H9 (cell line): Measurements from ENCODE around the gene COL8A1. TPM values are rescaled to one million over a fixed set of nuclear protein-coding genes. Genes with fewer than 3 reads are reported as not detected.

ENCODE experiments used
- DNase-seq: peaks from one replicate; pipeline ENCODE4 v3.0.0-alpha.2; 2017
- H2AFZ ChIP-seq: one replicate; pipeline ENCODE4 v1.6.1; 2013; ENCODE audit warnings: mild to moderate bottlenecking, low read length, control low read depth, moderate library complexity
- H2AK5ac ChIP-seq: 2 replicates; pipeline ENCODE4 v1.6.1; 2013; ENCODE audit warnings: low read length, control low read depth, mixed read lengths; ENCODE audit not compliant: insufficient read length
- H2BK120ac ChIP-seq: one replicate; pipeline ENCODE4 v1.6.1; 2013; ENCODE audit warnings: low read depth, mild to moderate bottlenecking, low read length, control low read depth, inconsistent platforms; ENCODE audit not compliant: poor library complexity, severe bottlenecking
- H2BK12ac ChIP-seq: 2 replicates; pipeline ENCODE4 v1.6.1; 2013; ENCODE audit warnings: low read length, control low read depth, mixed read lengths, low read depth; ENCODE audit not compliant: insufficient read length
- H2BK15ac ChIP-seq: 2 replicates; pipeline ENCODE4 v1.6.1; 2013; ENCODE audit warnings: low read depth, low read length, control low read depth
- H2BK20ac ChIP-seq: one replicate; pipeline ENCODE4 v1.6.1; 2013; ENCODE audit warnings: low read depth, mild to moderate bottlenecking, low read length, control low read depth, inconsistent platforms; ENCODE audit not compliant: poor library complexity, severe bottlenecking
- H2BK5ac ChIP-seq: 2 replicates; pipeline ENCODE4 v1.6.1; 2013; ENCODE audit warnings: low read length, control low read depth, mixed read lengths; ENCODE audit not compliant: insufficient read length
- H3K14ac ChIP-seq: 2 replicates; pipeline ENCODE4 v1.6.1; 2013; ENCODE audit warnings: low read length, control low read depth; ENCODE audit not compliant: insufficient read depth
- H3K18ac ChIP-seq: 2 replicates; pipeline ENCODE4 v1.6.1; 2013; ENCODE audit warnings: low read depth, mild to moderate bottlenecking, mixed read lengths, low read length, control low read depth; ENCODE audit not compliant: insufficient read length
- H3K23ac ChIP-seq: 2 replicates; pipeline ENCODE4 v1.6.1; 2013; ENCODE audit warnings: low read length, control low read depth, mixed read lengths, low read depth; ENCODE audit not compliant: insufficient read length
- H3K23me2 ChIP-seq: 2 replicates; pipeline ENCODE4 v1.6.1; 2013; ENCODE audit warnings: low read depth, mild to moderate bottlenecking, mixed read lengths, low read length, control low read depth; ENCODE audit not compliant: insufficient read length, poor library complexity, severe bottlenecking
- H3K27ac ChIP-seq: 2 replicates; pipeline ENCODE4 v1.5.1; 2013; ENCODE audit warnings: low read length, control low read depth, mixed read lengths, low read depth; ENCODE audit not compliant: insufficient read length
- H3K27me3 ChIP-seq: 2 replicates; pipeline ENCODE4 v1.6.1; 2013; ENCODE audit warnings: low read length, control low read depth, inconsistent platforms; ENCODE audit not compliant: insufficient read depth
- H3K4ac ChIP-seq: 2 replicates; pipeline ENCODE4 v1.6.1; 2013; ENCODE audit warnings: low read depth, mild to moderate bottlenecking, control low read depth, inconsistent platforms, low read length, moderate library complexity
- H3K4me1 ChIP-seq: 2 replicates; pipeline ENCODE4 v1.6.1; 2013; ENCODE audit warnings: low read length, control low read depth, inconsistent platforms; ENCODE audit not compliant: insufficient read depth
- H3K4me2 ChIP-seq: 2 replicates; pipeline ENCODE4 v1.6.1; 2013; ENCODE audit warnings: low read length, control low read depth, mixed read lengths; ENCODE audit not compliant: insufficient read length, insufficient read depth
- H3K56ac ChIP-seq: 2 replicates; pipeline ENCODE4 v1.6.1; 2013; ENCODE audit warnings: low read depth, mild to moderate bottlenecking, mixed read lengths, low read length, control low read depth; ENCODE audit not compliant: insufficient read length
- H3K79me1 ChIP-seq: 2 replicates; pipeline ENCODE4 v1.6.1; 2013; ENCODE audit warnings: low read depth, mild to moderate bottlenecking, moderate library complexity, low read length, control low read depth, inconsistent platforms; ENCODE audit not compliant: insufficient read depth, poor library complexity, severe bottlenecking
- H3K79me2 ChIP-seq: 2 replicates; pipeline ENCODE4 v1.6.1; 2013; ENCODE audit warnings: low read length, control low read depth, inconsistent platforms; ENCODE audit not compliant: insufficient read depth
- H3K9ac ChIP-seq: 2 replicates; pipeline ENCODE4 v1.6.1; 2013; ENCODE audit warnings: low read length, control low read depth, mixed read lengths; ENCODE audit not compliant: insufficient read length; ENCODE audit errors: extremely low read depth
- H3K9me3 ChIP-seq: one replicate; pipeline ENCODE4 v1.6.1; 2013; ENCODE audit warnings: low read depth, low read length, inconsistent platforms; ENCODE audit not compliant: control insufficient read depth
- H3T11ph ChIP-seq: one replicate; pipeline ENCODE4 v1.6.1; 2013; ENCODE audit warnings: mild to moderate bottlenecking, low read length, control low read depth, inconsistent platforms
- H4K20me1 ChIP-seq: one replicate; pipeline ENCODE4 v1.6.1; 2013; ENCODE audit not compliant: control insufficient read depth, insufficient read length, insufficient read depth
- H4K5ac ChIP-seq: 2 replicates; pipeline ENCODE4 v1.6.1; 2013; ENCODE audit warnings: low read depth, mild to moderate bottlenecking, mixed read lengths, low read length, control low read depth; ENCODE audit not compliant: insufficient read length
- H4K8ac ChIP-seq: replicated peaks from 2 replicates; pipeline ENCODE4 v1.6.1; 2013; ENCODE audit warnings: low read length, control low read depth, mixed read lengths, low read depth; ENCODE audit not compliant: insufficient read length
- H4K91ac ChIP-seq: 2 replicates; pipeline ENCODE4 v1.6.1; 2013; ENCODE audit warnings: low read depth, mild to moderate bottlenecking, moderate library complexity, mixed read lengths, low read length, control low read depth; ENCODE audit not compliant: insufficient read length
- H3K27ac Mint-ChIP-seq, 3 experiments: 2 replicates in 2 of 3; 3 replicates in 1 of 3; pipeline ENCODE4 v1.8.0; 2020 to 2021; ENCODE audit warnings: mixed read lengths in 3 of 3, mild to moderate bottlenecking in 1 of 3, moderate library complexity in 1 of 3
- H3K27me3 Mint-ChIP-seq: 2 replicates; pipeline ENCODE4 v1.8.0; 2021; ENCODE audit warnings: low read depth, mild to moderate bottlenecking, moderate library complexity, mixed read lengths
- H3K36me3 Mint-ChIP-seq, 3 experiments: 2 replicates in 2 of 3; 3 replicates in 1 of 3; pipeline ENCODE4 v1.8.0; 2020 to 2021; ENCODE audit warnings: low read depth in 3 of 3, mixed read lengths in 3 of 3; ENCODE audit not compliant: insufficient read depth in 1 of 3
- H3K4me1 Mint-ChIP-seq, 2 experiments: 2 replicates each; pipeline ENCODE4 v1.8.0; 2020; ENCODE audit warnings: mixed read lengths in 2 of 2
- H3K4me3 Mint-ChIP-seq, 2 experiments: 2 replicates in 1 of 2; 3 replicates in 1 of 2; pipeline ENCODE4 v1.8.0; 2020 to 2021; ENCODE audit warnings: mild to moderate bottlenecking in 2 of 2, mixed read lengths in 2 of 2, moderate library complexity in 1 of 2
- H3K9me3 Mint-ChIP-seq, 2 experiments: 2 replicates in 1 of 2; 3 replicates in 1 of 2; pipeline ENCODE4 v1.8.0; 2020; ENCODE audit warnings: mild to moderate bottlenecking in 2 of 2, mixed read lengths in 2 of 2, moderate library complexity in 1 of 2
- WGBS: extraction: QIAGEN DNeasy Blood & Tissue Kit; methylation state at CpG from one replicate; pipeline ENCODE4 v1.1.7; 2013; ENCODE audit warnings: missing lambda C conversion rate, low lambda C conversion rate, mixed read lengths; ENCODE audit not compliant: insufficient read length; ENCODE audit errors: extremely low coverage; 5-methylcytosine and 5-hydroxymethylcytosine counted together
- total RNA-seq: library from RNA; stranded (reverse); gene quantifications from 2 replicates; pipeline ENCODE4 v1.2.1, GENCODE V29; 2021
- TF ChIP-seq, protein P1 (sequence below): fragments of 200-600 bp; sonication (generic); conservative IDR thresholded peaks from 3 replicates; pipeline ENCODE4 v1.8.0; 2021; ENCODE audit warnings: antibody characterized with exemption, mild to moderate bottlenecking

The COL8A1 gene
- total RNA-seq, 1 experiment from 2014 or later: 0.17 TPM

DNA sequence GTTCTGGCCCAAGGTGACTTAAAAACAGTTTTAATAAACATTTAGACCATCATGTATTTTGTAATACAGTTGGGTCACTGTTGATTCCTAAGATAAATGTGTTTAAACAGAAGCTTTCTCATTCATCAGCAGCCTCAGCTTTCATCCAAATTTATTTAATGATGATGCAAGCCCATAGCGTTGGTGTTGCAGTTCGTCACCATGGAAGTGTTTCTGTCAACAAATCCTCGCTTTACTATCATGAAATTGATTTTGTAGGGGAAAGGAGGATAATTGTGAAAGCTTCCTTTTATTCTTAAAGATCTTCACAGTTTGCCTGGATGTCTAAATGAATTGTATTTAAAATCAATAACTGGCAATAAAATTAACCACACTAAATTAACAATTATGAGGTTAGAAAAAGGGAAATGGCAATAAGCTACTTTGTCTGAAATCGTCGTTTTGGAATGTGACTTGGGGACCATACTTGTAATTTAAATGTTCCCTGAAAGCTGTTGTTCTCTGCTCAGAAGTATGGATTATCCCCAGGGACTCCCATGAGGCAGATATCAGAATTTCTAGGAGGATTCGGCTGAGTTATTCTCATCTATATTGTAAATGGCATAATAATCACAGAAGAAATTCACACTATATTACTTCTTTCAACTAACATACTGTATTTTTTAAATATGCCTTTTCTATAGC, 208.2 kb downstream of the COL8A1 start:
- Histone ChIP-seq H3K18ac (no peak overlapping the region), H3K56ac (no peak overlapping the region), H4K20me1 (no peaks in the 10 kb centered on the region), H2BK5ac (no peak overlapping the region), H2BK12ac (no peak overlapping the region), H3K4ac (no peak overlapping the region; the same call in 1 of the 2 replicates), H3K27me3 (no peaks in the 10 kb centered on the region), H3K4me1 (peaks cover 2% of the 10 kb centered on the region; the same call in 1 of the 2 replicates), H2AK5ac (no peak overlapping the region), H4K8ac (no peak overlapping the region), H3K14ac (no peak overlapping the region), H3K23ac (no peak overlapping the region), H3K4me2 (no peak overlapping the region), H3K9me3 (no peaks in the 10 kb centered on the region), H2BK15ac (no peak overlapping the region), H3K27ac (no peak overlapping the region), H3K9ac (no peak overlapping the region), H3T11ph (peak overlapping the region; percentile 59), H3K79me2 (peaks cover 3% of the 10 kb centered on the region; the same call in 1 of the 2 replicates), H2AFZ (no peak overlapping the region), H2BK120ac (no peak overlapping the region), H4K91ac (no peak overlapping the region), H2BK20ac (no peak overlapping the region), H3K23me2 (no peaks in the 10 kb centered on the region), H3K79me1 (no peaks in the 10 kb centered on the region), H4K5ac (no peak overlapping the region)
- peaks cover 23 to 24% of the 10 kb centered on the region in 2 experiments for H3K4me1 Mint-ChIP-seq
- peak overlapping the region in 1 of 3 experiments; percentile 2; a peak in 2 of 7 replicates for H3K27ac Mint-ChIP-seq
- no CpG with 5 or more reads among the region's 6 CpGs for WGBS
- H3K4me3 Mint-ChIP-seq: no peak overlapping the region
- DNase-seq: no peak
- no peaks in the 10 kb centered on the region for H3K9me3 Mint-ChIP-seq
- TF ChIP-seq, protein P1, sequence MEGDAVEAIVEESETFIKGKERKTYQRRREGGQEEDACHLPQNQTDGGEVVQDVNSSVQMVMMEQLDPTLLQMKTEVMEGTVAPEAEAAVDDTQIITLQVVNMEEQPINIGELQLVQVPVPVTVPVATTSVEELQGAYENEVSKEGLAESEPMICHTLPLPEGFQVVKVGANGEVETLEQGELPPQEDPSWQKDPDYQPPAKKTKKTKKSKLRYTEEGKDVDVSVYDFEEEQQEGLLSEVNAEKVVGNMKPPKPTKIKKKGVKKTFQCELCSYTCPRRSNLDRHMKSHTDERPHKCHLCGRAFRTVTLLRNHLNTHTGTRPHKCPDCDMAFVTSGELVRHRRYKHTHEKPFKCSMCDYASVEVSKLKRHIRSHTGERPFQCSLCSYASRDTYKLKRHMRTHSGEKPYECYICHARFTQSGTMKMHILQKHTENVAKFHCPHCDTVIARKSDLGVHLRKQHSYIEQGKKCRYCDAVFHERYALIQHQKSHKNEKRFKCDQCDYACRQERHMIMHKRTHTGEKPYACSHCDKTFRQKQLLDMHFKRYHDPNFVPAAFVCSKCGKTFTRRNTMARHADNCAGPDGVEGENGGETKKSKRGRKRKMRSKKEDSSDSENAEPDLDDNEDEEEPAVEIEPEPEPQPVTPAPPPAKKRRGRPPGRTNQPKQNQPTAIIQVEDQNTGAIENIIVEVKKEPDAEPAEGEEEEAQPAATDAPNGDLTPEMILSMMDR: no peak
- no peaks in the 10 kb centered on the region for H3K36me3 Mint-ChIP-seq
- no peaks in the 10 kb centered on the region for H3K27me3 Mint-ChIP-seq
